HG02884 (cell line): ENCODE data around the gene ZNF75A.

Experiments used
- ATAC-seq: cut with Tn5 transposase; IDR thresholded peaks from one replicate; pipeline ENCODE4 v1.9.1; 2021; ENCODE audit warnings: mild to moderate bottlenecking, moderate library complexity; ENCODE audit not compliant: unreplicated experiment

ZNF75A gene

GRCh38 chr16:3364774-3365427 lies 59.6 kb downstream of the ZNF75A start:
- no peak for ATAC-seq
